ENCODE data around the gene GALNT16.

The GALNT16 gene

DNA sequence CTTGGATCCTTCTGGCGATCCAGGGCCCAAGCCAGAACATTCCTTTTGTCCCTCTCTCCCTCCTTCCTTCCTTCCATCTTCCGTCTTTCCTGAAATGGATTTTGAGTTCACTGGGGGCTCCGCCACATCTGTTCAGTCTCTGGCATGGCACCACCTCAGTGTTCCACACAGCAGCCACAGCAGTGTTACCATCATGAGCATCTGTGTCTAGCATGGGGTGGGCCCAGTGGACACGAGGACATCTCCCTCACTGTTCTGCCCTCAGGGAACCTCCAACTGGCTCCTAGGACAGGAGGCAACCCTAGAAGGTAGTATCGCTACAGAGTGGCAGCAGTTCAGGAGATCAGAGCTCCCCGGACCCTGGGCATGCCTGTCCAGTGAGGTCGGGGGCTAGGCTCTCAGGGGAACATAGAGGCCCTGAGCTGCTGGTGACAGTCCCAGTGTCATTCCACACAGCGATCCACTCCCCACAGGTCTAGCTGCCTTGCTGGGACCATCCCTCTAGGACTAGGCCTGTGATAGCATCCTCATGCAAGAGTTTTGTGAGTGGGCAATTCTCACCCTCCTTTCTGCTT, 59.0 kb downstream of the GALNT16 start:
- no peak for FAIRE-seq

- FAIRE-seq = no peak
Observed at GRCh38 chr14:69319911-69320310, 60.0 kb downstream of the GALNT16 start.

- FAIRE-seq = no peak
Observed at GRCh38 chr14:69320581-69321365, 60.8 kb downstream of the GALNT16 start.

GRCh38 chr14:69321601-69322330, 61.8 kb downstream of the GALNT16 start:
- FAIRE-seq = no peak

GRCh38 chr14:69323266-69323998, 63.5 kb downstream of the GALNT16 start:
- FAIRE-seq = no peak

DNA sequence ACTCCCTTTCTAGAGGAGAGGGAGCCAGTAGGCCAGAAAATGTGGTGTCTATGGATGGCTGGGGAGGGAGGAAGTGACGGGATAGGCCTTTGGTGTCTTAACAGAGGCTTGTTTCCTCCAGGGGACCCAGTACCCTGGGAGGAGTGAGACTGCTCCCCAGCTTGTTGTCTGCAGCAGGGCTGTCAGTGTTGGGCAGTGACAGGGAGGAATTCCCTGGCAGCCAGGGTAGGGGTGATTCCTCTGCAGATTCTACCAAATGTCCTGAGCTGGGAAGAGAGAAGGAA, 64.0 kb downstream of the GALNT16 start:
- no peak for FAIRE-seq

- FAIRE-seq = no peak
Observed at GRCh38 chr14:69324341-69324931, 64.5 kb downstream of the GALNT16 start.

- no peak for FAIRE-seq
Observed at GRCh38 chr14:69325086-69325485, 65.1 kb downstream of the GALNT16 start.

DNA sequence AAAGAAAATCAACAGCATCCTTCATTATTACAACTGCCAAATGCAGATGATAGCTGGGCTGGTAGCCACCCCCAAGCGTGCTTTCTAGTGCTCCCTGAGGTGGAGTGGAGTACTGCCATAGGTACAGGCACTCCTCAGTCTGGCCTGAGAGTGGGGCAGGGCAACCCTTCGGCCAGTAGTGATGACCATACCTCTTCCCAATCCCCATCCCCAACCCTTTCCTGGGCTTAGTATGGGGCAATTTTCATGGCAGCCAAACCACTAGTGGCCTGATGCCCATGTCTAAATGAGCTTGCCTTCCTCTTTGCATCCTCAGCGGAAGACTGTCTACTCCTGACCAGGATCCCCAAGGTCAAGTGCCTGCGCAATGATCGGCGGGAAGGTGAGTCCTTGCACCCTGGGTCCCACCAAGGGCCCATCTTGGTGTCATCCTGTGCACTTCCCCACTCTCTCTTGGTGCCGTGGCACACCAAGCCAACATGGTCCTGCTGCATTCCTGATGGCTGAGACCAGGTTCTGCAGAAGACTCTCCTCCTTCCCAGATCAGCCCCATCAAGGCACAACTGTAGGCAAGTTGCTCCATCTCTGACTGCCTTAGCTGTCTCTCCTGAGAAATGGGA, 65.8 kb downstream of the GALNT16 start:
- FAIRE-seq = no peak

DNA sequence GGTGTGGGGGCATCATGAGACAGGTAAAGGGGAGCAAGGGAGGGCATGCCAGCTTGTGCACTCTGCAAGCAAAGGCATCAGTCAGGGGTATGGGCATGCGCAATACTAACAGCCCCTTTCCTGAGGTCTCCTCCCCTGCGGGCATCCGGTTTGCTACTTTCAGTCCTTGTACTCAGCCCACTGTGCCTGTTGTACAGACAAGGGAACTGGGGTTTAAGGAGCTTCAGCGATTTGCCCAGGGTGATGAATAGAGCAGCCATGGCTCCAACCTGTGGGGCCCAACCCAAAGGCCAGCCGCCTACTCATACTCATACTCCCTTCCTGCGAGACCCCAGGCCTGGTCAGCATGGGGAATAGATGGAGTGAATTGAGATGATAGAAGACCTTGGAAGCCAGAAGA, 66.7 kb downstream of the GALNT16 start:
- no peak for FAIRE-seq

DNA sequence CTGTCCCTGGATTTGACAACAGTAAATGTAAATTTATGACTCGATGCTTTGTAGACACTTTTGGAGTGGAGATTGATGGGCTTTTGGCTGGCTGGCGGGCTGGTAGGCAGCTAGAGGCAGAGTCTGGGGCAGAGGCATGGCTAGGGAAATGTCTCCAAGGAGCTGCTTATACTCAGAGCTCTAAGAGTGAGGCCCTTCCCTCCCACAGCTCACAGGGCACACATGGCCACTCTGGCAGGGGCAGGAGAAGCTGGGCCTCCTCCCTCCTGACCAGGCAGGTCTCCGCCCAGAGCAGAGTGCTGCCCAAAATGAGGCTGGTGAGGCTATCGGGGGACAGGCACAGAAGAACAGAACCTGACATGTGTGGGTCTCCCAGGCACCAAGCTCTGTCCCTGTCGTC, 67.5 kb downstream of the GALNT16 start:
- no peak for FAIRE-seq

- no peak for FAIRE-seq
Observed at GRCh38 chr14:69328317-69328716, 68.4 kb downstream of the GALNT16 start.

GRCh38 chr14:69328765-69329164, 68.8 kb downstream of the GALNT16 start:
- FAIRE-seq = no peak

DNA sequence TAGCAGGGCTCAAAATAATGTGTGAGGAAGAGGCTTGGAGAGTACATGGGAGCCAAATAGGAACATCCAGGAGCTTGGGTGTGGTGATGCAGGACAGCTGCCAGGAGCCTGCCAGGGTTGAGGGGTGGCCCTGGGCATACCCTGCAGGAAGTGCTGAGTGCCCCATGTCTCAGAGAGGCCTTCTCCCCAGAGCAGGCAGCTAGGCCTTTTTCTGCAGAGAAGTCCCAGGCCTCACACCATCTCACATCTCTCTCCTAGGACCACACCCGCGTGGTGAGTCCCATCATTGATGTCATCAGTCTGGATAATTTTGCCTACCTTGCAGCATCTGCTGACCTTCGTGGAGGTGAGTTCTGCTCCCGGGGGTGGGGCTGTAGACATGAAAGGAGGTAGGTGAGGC, 71.2 kb downstream of the GALNT16 start:
- FAIRE-seq = no peak

GRCh38 chr14:69332782-69333395, 72.9 kb downstream of the GALNT16 start:
- no peak for FAIRE-seq

DNA sequence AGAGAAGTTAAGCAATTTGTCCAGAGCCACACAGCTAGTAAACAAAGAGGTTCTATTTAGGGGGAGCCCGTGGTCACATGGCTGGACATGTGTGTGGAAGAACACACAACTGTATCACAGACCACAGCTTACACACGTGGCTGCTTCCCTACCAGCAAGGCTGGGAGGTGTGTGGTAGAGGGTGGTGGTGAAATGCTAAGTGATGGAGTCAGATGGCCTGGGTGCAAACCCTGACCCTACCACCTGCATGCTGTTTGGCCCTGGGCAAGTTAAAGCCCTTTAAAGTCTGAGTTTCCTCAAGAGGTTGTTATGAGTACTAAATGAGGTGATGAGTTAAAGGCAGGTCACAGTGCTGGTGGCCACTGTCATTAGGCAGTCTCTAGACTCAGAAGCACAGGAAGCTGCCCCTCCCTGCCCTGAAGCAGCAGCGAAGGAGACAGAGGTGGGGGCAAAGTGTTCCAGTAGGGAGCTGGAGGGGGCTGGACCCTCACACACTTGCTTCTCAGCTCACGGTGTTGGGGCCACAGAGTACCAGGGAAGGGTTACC, 73.9 kb downstream of the GALNT16 start:
- FAIRE-seq = no peak

DNA sequence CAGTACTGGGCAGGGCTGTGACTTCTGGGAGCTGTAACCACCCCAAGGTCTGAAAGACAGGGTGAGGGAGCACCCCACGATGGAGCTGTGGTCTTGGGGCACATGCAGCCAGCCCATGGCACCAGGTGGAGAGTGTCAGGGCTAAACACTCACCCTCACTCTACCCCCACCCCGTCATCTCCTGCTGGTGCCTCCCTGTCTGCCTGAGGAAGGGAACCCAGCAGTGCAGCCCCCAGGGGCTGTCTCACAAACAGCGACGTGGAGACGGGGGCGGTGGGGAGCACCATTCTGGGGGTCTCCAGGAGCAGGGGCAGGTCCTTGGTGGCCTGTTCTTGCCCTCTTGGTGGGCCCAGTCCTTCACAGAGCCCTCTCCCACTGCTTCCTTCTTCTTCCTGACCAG, 74.6 kb downstream of the GALNT16 start:
- FAIRE-seq = no peak

DNA sequence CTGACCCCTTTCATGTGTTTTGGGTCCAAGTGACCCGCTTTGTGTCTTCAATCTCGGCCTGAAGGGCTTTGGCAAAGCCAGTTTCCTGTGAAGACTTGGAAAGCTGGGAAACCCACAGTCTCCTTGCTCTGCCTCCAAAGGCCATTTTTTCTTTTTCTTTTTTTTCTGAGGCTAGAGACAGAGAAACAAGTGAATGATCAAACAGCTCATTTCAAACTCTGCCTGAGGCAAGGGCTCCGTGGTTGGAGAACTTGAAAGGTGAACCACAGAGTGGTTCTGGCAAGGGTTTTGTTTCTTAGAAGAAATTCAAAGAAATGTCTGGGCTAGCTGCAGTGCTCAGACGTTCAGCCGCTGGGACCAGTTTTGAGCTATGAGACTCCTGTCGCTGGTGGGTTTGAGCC, 75.4 kb downstream of the GALNT16 start:
- no peak for FAIRE-seq

DNA sequence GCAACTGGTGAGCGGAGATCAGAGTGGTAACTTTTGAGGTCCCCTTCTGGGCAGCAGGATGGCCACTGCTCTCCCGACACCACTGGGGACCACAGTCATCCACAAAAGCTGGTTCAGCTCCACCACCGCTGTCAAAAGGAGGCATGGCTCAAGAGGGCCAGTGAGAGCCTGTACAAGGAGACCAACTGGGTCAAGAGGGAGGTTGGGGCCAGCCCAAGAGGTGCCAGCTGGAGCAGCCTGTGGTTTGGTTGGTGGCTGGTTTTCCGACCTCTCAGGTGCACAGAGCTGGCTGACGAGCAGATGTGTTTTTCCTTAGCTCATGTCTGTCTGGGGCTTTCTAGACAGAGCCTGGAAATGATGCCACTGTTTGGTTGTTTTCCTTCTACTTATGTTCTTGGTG, 78.0 kb downstream of the GALNT16 start:
- FAIRE-seq = no peak

- no peak for FAIRE-seq
Observed at GRCh38 chr14:69339426-69339825, 79.5 kb downstream of the GALNT16 start.

DNA sequence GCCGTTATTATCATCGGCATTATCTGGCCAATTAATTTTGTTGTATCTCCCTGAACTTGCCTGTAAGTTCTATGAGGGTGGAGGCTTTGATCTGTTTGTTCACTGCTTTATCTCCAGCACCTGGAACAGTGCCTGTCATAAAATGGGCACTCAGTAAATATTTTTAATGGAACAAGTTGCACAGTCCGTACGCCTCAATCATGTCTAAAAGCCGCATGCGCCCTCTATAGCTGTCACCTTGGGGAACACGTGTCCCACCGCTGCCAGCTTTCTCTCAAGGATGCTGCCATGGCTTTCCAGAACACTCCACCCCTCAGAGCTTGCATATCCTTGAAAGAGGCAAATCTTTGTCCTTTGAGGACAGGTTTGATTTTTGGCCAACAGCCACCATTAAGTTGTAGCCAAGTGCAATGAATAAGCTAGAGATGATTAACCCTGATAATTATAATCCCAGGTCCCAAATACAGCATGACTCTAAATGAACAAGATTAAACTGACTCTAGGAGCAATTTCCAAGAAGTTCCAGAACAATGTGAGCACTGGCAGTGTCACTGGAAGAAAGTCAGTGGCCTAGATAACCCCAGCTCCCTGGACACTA, 83.1 kb downstream of the GALNT16 start:
- FAIRE-seq = no peak

DNA sequence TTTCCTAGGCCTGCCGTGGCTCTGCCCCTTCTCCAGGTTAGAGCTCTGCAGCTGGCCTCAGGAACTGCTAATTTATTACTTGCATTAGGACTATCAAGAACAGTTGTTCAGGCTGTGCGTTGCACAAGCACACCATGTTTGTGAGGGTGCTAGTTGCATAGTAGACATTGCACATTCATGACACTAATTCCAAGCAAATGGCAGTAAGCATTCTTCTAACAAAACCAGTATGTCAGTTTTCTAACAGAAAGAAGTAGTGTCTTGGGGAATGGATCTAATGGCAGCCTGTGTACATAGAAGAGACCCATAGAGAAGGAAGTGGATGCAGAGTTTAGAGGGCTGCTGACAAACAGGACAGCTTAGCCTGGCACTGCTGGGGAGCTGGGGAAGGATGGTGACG, 84.2 kb downstream of the GALNT16 start:
- no peak for FAIRE-seq

Data from G401.6 (cell line).